ENCODE data around the gene PLCE1. TPM values are rescaled to one million over a fixed set of nuclear protein-coding genes. Genes with fewer than 3 reads are reported as not detected.

PLCE1 gene
- total and polyA plus RNA-seq, 2 of the 8 experiments (the other 6 are each of a cell fraction or from before 2014, with no cell fraction given): 0.05 to 0.06 TPM

DNA sequence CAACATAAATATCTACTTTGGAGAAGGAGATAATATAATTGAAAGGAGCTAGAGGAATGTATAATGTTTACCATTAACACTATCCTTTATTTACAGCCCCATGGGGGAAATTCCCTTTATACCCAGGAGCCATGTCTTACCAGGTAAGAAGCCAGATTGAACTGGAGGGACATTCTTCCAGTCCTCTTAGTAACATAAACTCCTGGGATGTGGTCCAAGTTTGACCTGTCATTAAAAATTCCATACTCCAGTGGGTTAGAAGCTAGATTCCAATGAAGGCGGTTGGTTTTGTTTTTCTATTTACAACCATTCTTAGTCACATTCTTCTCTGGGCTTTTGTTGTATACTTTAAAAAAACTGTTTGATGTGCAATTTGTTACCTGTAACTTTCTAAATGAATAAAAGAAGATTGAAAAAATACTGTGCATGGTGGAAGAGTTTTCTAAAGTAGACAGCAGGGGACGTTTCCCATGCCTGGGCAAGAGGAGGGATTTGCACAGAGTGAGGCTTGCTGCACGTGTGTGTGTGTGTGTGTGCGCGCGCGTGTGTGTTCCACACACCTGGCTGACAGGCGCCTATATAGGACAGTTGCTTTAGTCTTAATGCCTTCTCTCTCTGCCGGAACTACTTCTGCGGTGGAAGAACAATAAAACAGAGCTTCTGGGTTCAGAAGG lies 2.0 kb downstream of the PLCE1 start (continued):
- TF ChIP-seq, protein P1, sequence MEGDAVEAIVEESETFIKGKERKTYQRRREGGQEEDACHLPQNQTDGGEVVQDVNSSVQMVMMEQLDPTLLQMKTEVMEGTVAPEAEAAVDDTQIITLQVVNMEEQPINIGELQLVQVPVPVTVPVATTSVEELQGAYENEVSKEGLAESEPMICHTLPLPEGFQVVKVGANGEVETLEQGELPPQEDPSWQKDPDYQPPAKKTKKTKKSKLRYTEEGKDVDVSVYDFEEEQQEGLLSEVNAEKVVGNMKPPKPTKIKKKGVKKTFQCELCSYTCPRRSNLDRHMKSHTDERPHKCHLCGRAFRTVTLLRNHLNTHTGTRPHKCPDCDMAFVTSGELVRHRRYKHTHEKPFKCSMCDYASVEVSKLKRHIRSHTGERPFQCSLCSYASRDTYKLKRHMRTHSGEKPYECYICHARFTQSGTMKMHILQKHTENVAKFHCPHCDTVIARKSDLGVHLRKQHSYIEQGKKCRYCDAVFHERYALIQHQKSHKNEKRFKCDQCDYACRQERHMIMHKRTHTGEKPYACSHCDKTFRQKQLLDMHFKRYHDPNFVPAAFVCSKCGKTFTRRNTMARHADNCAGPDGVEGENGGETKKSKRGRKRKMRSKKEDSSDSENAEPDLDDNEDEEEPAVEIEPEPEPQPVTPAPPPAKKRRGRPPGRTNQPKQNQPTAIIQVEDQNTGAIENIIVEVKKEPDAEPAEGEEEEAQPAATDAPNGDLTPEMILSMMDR (IDR thresholded peaks at IDR 0.05; ENCODE audit: control extremely low read depth in 1 of 3, insufficient read depth in 1 of 3, low read depth in 1 of 3, low read length in 3 of 3): no peak
- TF ChIP-seq, protein P2, sequence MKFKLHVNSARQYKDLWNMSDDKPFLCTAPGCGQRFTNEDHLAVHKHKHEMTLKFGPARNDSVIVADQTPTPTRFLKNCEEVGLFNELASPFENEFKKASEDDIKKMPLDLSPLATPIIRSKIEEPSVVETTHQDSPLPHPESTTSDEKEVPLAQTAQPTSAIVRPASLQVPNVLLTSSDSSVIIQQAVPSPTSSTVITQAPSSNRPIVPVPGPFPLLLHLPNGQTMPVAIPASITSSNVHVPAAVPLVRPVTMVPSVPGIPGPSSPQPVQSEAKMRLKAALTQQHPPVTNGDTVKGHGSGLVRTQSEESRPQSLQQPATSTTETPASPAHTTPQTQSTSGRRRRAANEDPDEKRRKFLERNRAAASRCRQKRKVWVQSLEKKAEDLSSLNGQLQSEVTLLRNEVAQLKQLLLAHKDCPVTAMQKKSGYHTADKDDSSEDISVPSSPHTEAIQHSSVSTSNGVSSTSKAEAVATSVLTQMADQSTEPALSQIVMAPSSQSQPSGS (IDR thresholded peaks at IDR 0.05; ENCODE audit: low read length): no peak
- TF ChIP-seq HDAC2 (IDR thresholded peaks at IDR 0.05; ENCODE audit: borderline replicate concordance in 1 of 2, low read depth in 2 of 2, low read length in 2 of 2) (no peak), EGR1 (IDR thresholded peaks at IDR 0.05; ENCODE audit: borderline replicate concordance, low read depth, low read length) (no peak)

All from H1 (cell line).